HG02885 (cell line): Measurements from ENCODE around the gene ZDHHC3.

ENCODE experiments used
- ATAC-seq: cut with Tn5 transposase; IDR thresholded peaks from one replicate; pipeline ENCODE4 v1.9.1; 2021; ENCODE audit warnings: mild to moderate bottlenecking; ENCODE audit not compliant: unreplicated experiment, poor library complexity

The ZDHHC3 gene

GRCh38 chr3:44976002-44976815, at the start of gene ZDHHC3, which contains the start of gene EXOSC7:
Gene ZDHHC3, minus strand, starts transcription at chr3:44976174. Its CDS starts 16,738 bp downstream, at chr3:44959436.
Gene EXOSC7, plus strand, starts transcription at chr3:44976244. Its CDS starts 34 bp downstream, at chr3:44976278.
- peak; percentile 84 for ATAC-seq

- no peak for ATAC-seq
Measured at GRCh38 chr3:45024542-45025255, 48.7 kb upstream of the ZDHHC3 start.

GRCh38 chr3:45023675-45024074, 47.7 kb upstream of the ZDHHC3 start:
- no peak for ATAC-seq

GRCh38 chr3:45021524-45022297, 45.7 kb upstream of the ZDHHC3 start:
- ATAC-seq: no peak

GRCh38 chr3:45020534-45020933, 44.6 kb upstream of the ZDHHC3 start:
- ATAC-seq: no peak

- no peak for ATAC-seq
Measured at GRCh38 chr3:45017821-45018220, 41.8 kb upstream of the ZDHHC3 start.

- ATAC-seq: no peak
Measured at GRCh38 chr3:45016916-45017315, 40.9 kb upstream of the ZDHHC3 start.

GRCh38 chr3:45012577-45012976, 36.6 kb upstream of the ZDHHC3 start:
- no peak for ATAC-seq

- no peak for ATAC-seq
Measured at GRCh38 chr3:45011756-45012508, 36.0 kb upstream of the ZDHHC3 start.

GRCh38 chr3:45010811-45011333, 34.9 kb upstream of the ZDHHC3 start:
- no peak for ATAC-seq

- ATAC-seq: no peak
Measured at GRCh38 chr3:45009868-45010267, 33.9 kb upstream of the ZDHHC3 start.

GRCh38 chr3:45008117-45008516, 32.1 kb upstream of the ZDHHC3 start:
- no peak for ATAC-seq

- ATAC-seq: no peak
Measured at GRCh38 chr3:45007091-45007490, 31.1 kb upstream of the ZDHHC3 start.

- no peak for ATAC-seq
Measured at GRCh38 chr3:45003859-45004258, 27.9 kb upstream of the ZDHHC3 start.

- no peak for ATAC-seq
Measured at GRCh38 chr3:45003406-45003805, 27.4 kb upstream of the ZDHHC3 start.

- no peak for ATAC-seq
Measured at GRCh38 chr3:45002720-45003119, 26.7 kb upstream of the ZDHHC3 start.

- no peak for ATAC-seq
Measured at GRCh38 chr3:45002139-45002660, 26.2 kb upstream of the ZDHHC3 start.

GRCh38 chr3:45001738-45002137, 25.8 kb upstream of the ZDHHC3 start:
- no peak for ATAC-seq

GRCh38 chr3:45000823-45001222, 24.8 kb upstream of the ZDHHC3 start:
- ATAC-seq: no peak

GRCh38 chr3:44999782-45000181, 23.8 kb upstream of the ZDHHC3 start:
- ATAC-seq: no peak
